ENCODE results near the gene HK1.
"Not testable (repeated sequence)": the region's sequence is repeated elsewhere in the genome, so short reads cannot be mapped to it uniquely, and the experiment has no call there.

The HK1 gene

GRCh38 chr10:69438536-69439349 lies 160.4 kb downstream of the HK1 start:
- in situ Hi-C loops (cut with MboI; ENCODE audit: low sequenced_read_pairs) = no loop called here

- in situ Hi-C loops (cut with MboI; ENCODE audit: low sequenced_read_pairs) = no loop called here
These were observed 161.0 kb downstream of the HK1 start for GRCh38 chr10:69439350-69439739.

- in situ Hi-C loops (cut with MboI; ENCODE audit: low sequenced_read_pairs) = no loop called here
These were observed 161.7 kb downstream of the HK1 start for GRCh38 chr10:69439813-69440506.

GRCh38 chr10:69443354-69443753 lies 165.1 kb downstream of the HK1 start:
- in situ Hi-C loops (cut with MboI; ENCODE audit: low sequenced_read_pairs) = no loop called here

GRCh38 chr10:69445041-69445440 lies 166.7 kb downstream of the HK1 start:
- in situ Hi-C loops (cut with MboI; ENCODE audit: low sequenced_read_pairs) = no loop called here

- in situ Hi-C loops (cut with MboI; ENCODE audit: low sequenced_read_pairs) = no loop called here
These were observed 167.9 kb downstream of the HK1 start for GRCh38 chr10:69446229-69446628.

- in situ Hi-C loops (cut with MboI; ENCODE audit: low sequenced_read_pairs) = no loop called here
These were observed 168.4 kb downstream of the HK1 start for GRCh38 chr10:69446650-69447151.

- in situ Hi-C loops (cut with MboI; ENCODE audit: low sequenced_read_pairs) = no loop called here
These were observed 171.5 kb downstream of the HK1 start for GRCh38 chr10:69449841-69450240.

- in situ Hi-C loops (cut with MboI; ENCODE audit: low sequenced_read_pairs) = not testable (repeated sequence)
These were observed 172.1 kb downstream of the HK1 start for GRCh38 chr10:69450395-69450794.

GRCh38 chr10:69451209-69451783 lies 173.0 kb downstream of the HK1 start, which contains the start of gene TSPAN15:
TSPAN15 (plus strand) TSS chr10:69451465; CDS start chr10:69451595, 130 bp downstream.
- in situ Hi-C loops (cut with MboI; ENCODE audit: low sequenced_read_pairs) = no loop called here

Measured in HL-60/S4 treated with phorbol 12-myristate 13-acetate at 8.2 ng/mL for 4 days and 3 days (cell line).